ENCODE results near the gene BCS1L.

BCS1L gene

GRCh38 chr2:218642121-218642656 is 17.3 kb upstream of the BCS1L start:
- no peak overlapping the region for H3K4me3 ChIP-seq (ENCODE audit: low read depth in 1 of 2, low read length in 2 of 2)
- no peak overlapping the region for H3K27ac ChIP-seq (ENCODE audit: low read depth, low read length)
- peaks cover 72% of the 10 kb centered on the region for H3K36me3 ChIP-seq (ENCODE audit: insufficient read depth, low read length)
- no peak overlapping the region for H3K9ac ChIP-seq (ENCODE audit: low read length)
- no peaks in the 10 kb centered on the region for H3K4me1 ChIP-seq (ENCODE audit: insufficient read depth, low read length)
- no peaks in the 10 kb centered on the region for H3K27me3 ChIP-seq (ENCODE audit: control insufficient read depth in 1 of 2, insufficient read depth in 2 of 2, low read length in 2 of 2)
- no peaks in the 10 kb centered on the region for H3K9me3 ChIP-seq (ENCODE audit: low read length)

- H3K9ac ChIP-seq (ENCODE audit: low read length), result no peak overlapping the region
- H3K4me3 ChIP-seq (ENCODE audit: low read depth in 1 of 2, low read length in 2 of 2), result no peak overlapping the region
- H3K9me3 ChIP-seq (ENCODE audit: low read length), result no peaks in the 10 kb centered on the region
- no peak overlapping the region for H3K27ac ChIP-seq (ENCODE audit: low read depth, low read length)
- H3K36me3 ChIP-seq (ENCODE audit: insufficient read depth, low read length), result peaks cover 72% of the 10 kb centered on the region
- no peaks in the 10 kb centered on the region for H3K4me1 ChIP-seq (ENCODE audit: insufficient read depth, low read length)
- no peaks in the 10 kb centered on the region for H3K27me3 ChIP-seq (ENCODE audit: control insufficient read depth in 1 of 2, insufficient read depth in 2 of 2, low read length in 2 of 2)
Observed at GRCh38 chr2:218642786-218643185, 16.7 kb upstream of the BCS1L start.

- Histone ChIP-seq H3K27ac (ENCODE audit: low read depth, low read length) (no peak overlapping the region), H3K9ac (ENCODE audit: low read length) (no peak overlapping the region), H3K27me3 (ENCODE audit: control insufficient read depth in 1 of 2, insufficient read depth in 2 of 2, low read length in 2 of 2) (no peaks in the 10 kb centered on the region), H3K4me1 (ENCODE audit: insufficient read depth, low read length) (no peaks in the 10 kb centered on the region), H3K9me3 (ENCODE audit: low read length) (no peaks in the 10 kb centered on the region), H3K4me3 (ENCODE audit: low read depth in 1 of 2, low read length in 2 of 2) (no peak overlapping the region), H3K36me3 (ENCODE audit: insufficient read depth, low read length) (peaks cover 71% of the 10 kb centered on the region)
Observed at GRCh38 chr2:218643751-218644310, 15.7 kb upstream of the BCS1L start.

- Histone ChIP-seq H3K9ac (ENCODE audit: low read length) (no peak overlapping the region), H3K9me3 (ENCODE audit: low read length) (no peaks in the 10 kb centered on the region), H3K4me1 (ENCODE audit: insufficient read depth, low read length) (no peaks in the 10 kb centered on the region), H3K36me3 (ENCODE audit: insufficient read depth, low read length) (peaks cover 78% of the 10 kb centered on the region), H3K27ac (ENCODE audit: low read depth, low read length) (no peak overlapping the region), H3K4me3 (ENCODE audit: low read depth in 1 of 2, low read length in 2 of 2) (no peak overlapping the region), H3K27me3 (ENCODE audit: control insufficient read depth in 1 of 2, insufficient read depth in 2 of 2, low read length in 2 of 2) (no peaks in the 10 kb centered on the region)
Observed at GRCh38 chr2:218644721-218645120, 14.8 kb upstream of the BCS1L start.

- Histone ChIP-seq H3K9ac (ENCODE audit: low read length) (no peak overlapping the region), H3K27me3 (ENCODE audit: control insufficient read depth in 1 of 2, insufficient read depth in 2 of 2, low read length in 2 of 2) (no peaks in the 10 kb centered on the region), H3K36me3 (ENCODE audit: insufficient read depth, low read length) (peaks cover 80% of the 10 kb centered on the region), H3K4me3 (ENCODE audit: low read depth in 1 of 2, low read length in 2 of 2) (no peak overlapping the region), H3K27ac (ENCODE audit: low read depth, low read length) (no peak overlapping the region), H3K4me1 (ENCODE audit: insufficient read depth, low read length) (no peaks in the 10 kb centered on the region), H3K9me3 (ENCODE audit: low read length) (no peaks in the 10 kb centered on the region)
Observed at GRCh38 chr2:218645126-218645525, 14.4 kb upstream of the BCS1L start.

GRCh38 chr2:218648088-218648786 is 11.2 kb upstream of the BCS1L start:
- Histone ChIP-seq H3K4me1 (ENCODE audit: insufficient read depth, low read length) (no peaks in the 10 kb centered on the region), H3K27me3 (ENCODE audit: control insufficient read depth in 1 of 2, insufficient read depth in 2 of 2, low read length in 2 of 2) (no peaks in the 10 kb centered on the region), H3K9me3 (ENCODE audit: low read length) (no peaks in the 10 kb centered on the region), H3K9ac (ENCODE audit: low read length) (no peak overlapping the region), H3K27ac (ENCODE audit: low read depth, low read length) (no peak overlapping the region), H3K4me3 (ENCODE audit: low read depth in 1 of 2, low read length in 2 of 2) (no peak overlapping the region), H3K36me3 (ENCODE audit: insufficient read depth, low read length) (peaks cover 86% of the 10 kb centered on the region)

- Histone ChIP-seq H3K27ac (ENCODE audit: low read depth, low read length) (no peak overlapping the region), H3K36me3 (ENCODE audit: insufficient read depth, low read length) (peaks cover 87% of the 10 kb centered on the region)
Observed at GRCh38 chr2:218648787-218649100, 10.7 kb upstream of the BCS1L start.

GRCh38 chr2:218655751-218656150 is 3.7 kb upstream of the BCS1L start:
- Histone ChIP-seq H3K27me3 (ENCODE audit: control insufficient read depth in 1 of 2, insufficient read depth in 2 of 2, low read length in 2 of 2) (no peaks in the 10 kb centered on the region), H3K27ac (ENCODE audit: low read depth, low read length) (no peak overlapping the region), H3K9me3 (ENCODE audit: low read length) (no peaks in the 10 kb centered on the region), H3K9ac (ENCODE audit: low read length) (no peak overlapping the region), H3K4me1 (ENCODE audit: insufficient read depth, low read length) (peaks cover 18% of the 10 kb centered on the region), H3K4me3 (ENCODE audit: low read depth in 1 of 2, low read length in 2 of 2) (no peak overlapping the region), H3K36me3 (ENCODE audit: insufficient read depth, low read length) (peaks cover 46% of the 10 kb centered on the region)

More at GRCh38 chr2:218648787-218649100, 10.7 kb upstream of the BCS1L start:
- H3K9ac ChIP-seq (ENCODE audit: low read length), result no peak overlapping the region
- no peaks in the 10 kb centered on the region for H3K27me3 ChIP-seq (ENCODE audit: control insufficient read depth in 1 of 2, insufficient read depth in 2 of 2, low read length in 2 of 2)
- no peak overlapping the region for H3K4me3 ChIP-seq (ENCODE audit: low read depth in 1 of 2, low read length in 2 of 2)
- H3K9me3 ChIP-seq (ENCODE audit: low read length), result no peaks in the 10 kb centered on the region
- H3K4me1 ChIP-seq (ENCODE audit: insufficient read depth, low read length), result no peaks in the 10 kb centered on the region

- H3K9me3 ChIP-seq (ENCODE audit: low read length), result no peaks in the 10 kb centered on the region
- H3K27me3 ChIP-seq (ENCODE audit: control insufficient read depth in 1 of 2, insufficient read depth in 2 of 2, low read length in 2 of 2), result no peaks in the 10 kb centered on the region
- peaks cover 44% of the 10 kb centered on the region for H3K36me3 ChIP-seq (ENCODE audit: insufficient read depth, low read length)
- H3K27ac ChIP-seq (ENCODE audit: low read depth, low read length), result peak overlapping the region; percentile 75
- peak overlapping the region; percentile 69 for H3K9ac ChIP-seq (ENCODE audit: low read length)
- H3K4me3 ChIP-seq (ENCODE audit: low read depth in 1 of 2, low read length in 2 of 2), result peak overlapping the region; percentile 89 to 92
- peaks cover 19% of the 10 kb centered on the region for H3K4me1 ChIP-seq (ENCODE audit: insufficient read depth, low read length)
Observed at GRCh38 chr2:218658671-218659257, 719 bp upstream of the BCS1L start.

GRCh38 chr2:218659988-218660358 is 490 bp downstream of the BCS1L start:
- H3K4me1 ChIP-seq (ENCODE audit: insufficient read depth, low read length), result peaks cover 19% of the 10 kb centered on the region
- peak overlapping the region; percentile 75 for H3K27ac ChIP-seq (ENCODE audit: low read depth, low read length)
- no peaks in the 10 kb centered on the region for H3K27me3 ChIP-seq (ENCODE audit: control insufficient read depth in 1 of 2, insufficient read depth in 2 of 2, low read length in 2 of 2)
- no peak overlapping the region for H3K9ac ChIP-seq (ENCODE audit: low read length)
- peaks cover 47% of the 10 kb centered on the region for H3K36me3 ChIP-seq (ENCODE audit: insufficient read depth, low read length)
- peak overlapping the region; percentile 89 to 92 for H3K4me3 ChIP-seq (ENCODE audit: low read depth in 1 of 2, low read length in 2 of 2)
- H3K9me3 ChIP-seq (ENCODE audit: low read length), result no peaks in the 10 kb centered on the region

- H3K4me1 ChIP-seq (ENCODE audit: insufficient read depth, low read length), result peaks cover 19% of the 10 kb centered on the region
- no peaks in the 10 kb centered on the region for H3K9me3 ChIP-seq (ENCODE audit: low read length)
- H3K27me3 ChIP-seq (ENCODE audit: control insufficient read depth in 1 of 2, insufficient read depth in 2 of 2, low read length in 2 of 2), result no peaks in the 10 kb centered on the region
- H3K27ac ChIP-seq (ENCODE audit: low read depth, low read length), result no peak overlapping the region
- no peak overlapping the region for H3K4me3 ChIP-seq (ENCODE audit: low read depth in 1 of 2, low read length in 2 of 2)
- no peak overlapping the region for H3K9ac ChIP-seq (ENCODE audit: low read length)
- peaks cover 49% of the 10 kb centered on the region for H3K36me3 ChIP-seq (ENCODE audit: insufficient read depth, low read length)
Observed at GRCh38 chr2:218662377-218662776, 2.9 kb downstream of the BCS1L start.
